C4-2B (cell line): ENCODE data around the gene KRTAP12-4.

ENCODE experiments used
- ZFX ChIP-seq: fragments of 450-650 bp; IDR thresholded peaks from 2 replicates; pipeline ENCODE4 v1.6.1; 2017
- TF ChIP-seq, protein P1 (sequence below): fragments of 450-650 bp; conservative IDR thresholded peaks from 2 replicates; pipeline ENCODE4 v1.5.1; 2017; ENCODE audit warnings: mild to moderate bottlenecking

DNA sequence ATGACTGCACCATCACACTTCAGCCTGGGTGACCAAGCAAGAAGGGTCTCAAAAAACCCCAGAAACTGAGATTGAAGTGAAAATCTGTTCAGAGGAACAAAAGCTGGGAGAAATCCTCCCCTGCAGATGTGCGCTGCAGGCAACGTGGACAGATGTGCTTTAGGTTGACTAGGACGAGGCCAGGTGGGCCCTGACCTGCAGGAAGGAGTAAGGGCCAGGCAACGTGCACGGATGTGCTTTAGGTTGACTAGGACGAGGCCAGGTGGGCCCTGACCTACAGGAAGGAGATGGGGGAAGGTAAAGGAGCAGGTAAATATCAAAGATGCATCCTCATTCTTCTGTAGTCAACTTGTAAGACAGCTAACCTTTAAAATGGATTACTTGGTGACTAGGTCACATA is 30.0 kb upstream of the KRTAP12-4 start:
- TF ChIP-seq, protein P1, sequence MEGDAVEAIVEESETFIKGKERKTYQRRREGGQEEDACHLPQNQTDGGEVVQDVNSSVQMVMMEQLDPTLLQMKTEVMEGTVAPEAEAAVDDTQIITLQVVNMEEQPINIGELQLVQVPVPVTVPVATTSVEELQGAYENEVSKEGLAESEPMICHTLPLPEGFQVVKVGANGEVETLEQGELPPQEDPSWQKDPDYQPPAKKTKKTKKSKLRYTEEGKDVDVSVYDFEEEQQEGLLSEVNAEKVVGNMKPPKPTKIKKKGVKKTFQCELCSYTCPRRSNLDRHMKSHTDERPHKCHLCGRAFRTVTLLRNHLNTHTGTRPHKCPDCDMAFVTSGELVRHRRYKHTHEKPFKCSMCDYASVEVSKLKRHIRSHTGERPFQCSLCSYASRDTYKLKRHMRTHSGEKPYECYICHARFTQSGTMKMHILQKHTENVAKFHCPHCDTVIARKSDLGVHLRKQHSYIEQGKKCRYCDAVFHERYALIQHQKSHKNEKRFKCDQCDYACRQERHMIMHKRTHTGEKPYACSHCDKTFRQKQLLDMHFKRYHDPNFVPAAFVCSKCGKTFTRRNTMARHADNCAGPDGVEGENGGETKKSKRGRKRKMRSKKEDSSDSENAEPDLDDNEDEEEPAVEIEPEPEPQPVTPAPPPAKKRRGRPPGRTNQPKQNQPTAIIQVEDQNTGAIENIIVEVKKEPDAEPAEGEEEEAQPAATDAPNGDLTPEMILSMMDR: no peak
- TF ChIP-seq ZFX: no peak
